H1 (cell line): ENCODE measurements around the gene MRPL55. TPM values are rescaled to one million over a fixed set of nuclear protein-coding genes. Genes with fewer than 3 reads are reported as not detected.

ENCODE experiments used
- ASH2L ChIP-seq: fragments of 200-600, 300-600 bp; sonication (generic); IDR thresholded peaks from one replicate; pipeline ENCODE4 v1.7.1; 2017; ENCODE audit warnings: low read length
- CHD7 ChIP-seq: fragments of 300-600 bp; sonication (generic); IDR thresholded peaks from 2 replicates; pipeline ENCODE4 v1.7.1; 2012; ENCODE audit warnings: low read length, moderate library complexity, mild to moderate bottlenecking, inconsistent platforms; ENCODE audit not compliant: insufficient replicate concordance
- E2F6 ChIP-seq: IDR thresholded peaks from 2 replicates; pipeline ENCODE4 v1.6.1; 2012; ENCODE audit warnings: inconsistent platforms
- KDM1A ChIP-seq: fragments of 200-600, 300-600 bp; sonication (generic); IDR thresholded peaks from 2 replicates; pipeline ENCODE4 v1.7.1; 2016; ENCODE audit warnings: mild to moderate bottlenecking, low read length, borderline replicate concordance
- NANOG ChIP-seq: IDR thresholded peaks from 2 replicates; pipeline ENCODE4 v1.6.1; 2011; ENCODE audit warnings: low read length, low read depth, mild to moderate bottlenecking, inconsistent platforms; ENCODE audit not compliant: insufficient read depth, poor library complexity, severe bottlenecking
- RNF2 ChIP-seq: fragments of 200-900, 300-1000 bp; sonication (generic); IDR thresholded peaks from 2 replicates; pipeline ENCODE4 v1.7.1; 2016; ENCODE audit warnings: borderline replicate concordance, low read depth, mild to moderate bottlenecking, antibody characterized with exemption, low read length; ENCODE audit not compliant: poor library complexity, severe bottlenecking; ENCODE audit errors: missing control alignments
- SAP30 ChIP-seq: fragments of 300-600 bp; sonication (generic); IDR thresholded peaks from 2 replicates; pipeline ENCODE4 v1.7.1; 2012; ENCODE audit warnings: low read length, moderate library complexity, mild to moderate bottlenecking, inconsistent platforms; ENCODE audit not compliant: insufficient read depth, insufficient replicate concordance
- SUZ12 ChIP-seq: fragments of 200-600 bp; sonication (generic); IDR thresholded peaks from 2 replicates; pipeline ENCODE4 v1.6.1; 2012; ENCODE audit warnings: mild to moderate bottlenecking, inconsistent platforms, low read length, moderate library complexity, mixed read lengths
- TBP ChIP-seq: IDR thresholded peaks from 2 replicates; pipeline ENCODE4 v1.6.1; 2011; ENCODE audit warnings: low read depth, low read length, improper control_type of control experiment
- polyA plus RNA-seq, 7 experiments: library from polyadenylated mRNA; depleted of rRNA in 3 of 7; stranded (reverse) in 5 of 7; unstranded in 2 of 7; fragments of >200 nt in 5 of 7; fragments of 200-250 nt in 2 of 7; gene quantifications; 1 replicate in 5 of 7; 2 replicates in 1 of 7; 4 replicates in 1 of 7; pipeline versions ENCODE4 v1.2.1 to v1.2.3, GENCODE V29; 2011 to 2013; ENCODE audit warnings: missing spikeins in 2 of 7, mixed read lengths in 2 of 7
- total RNA-seq: library from RNA; stranded (reverse); fragmentation: NEBNext Ultra II Directional; extraction: Animal tissue kit (Norgen Biotek cat#: 25700); gene quantifications from 2 replicates; pipeline ENCODE4 v1.2.1, GENCODE V29; 2021

The MRPL55 gene
- total and polyA plus RNA-seq, 2 of the 8 experiments (the other 6 are each of a cell fraction or from before 2014, with no cell fraction given) = 59.0 to 244 TPM

GRCh38 chr1:228060458-228061190 lies 48.5 kb downstream of the MRPL55 start (continued):
- no peak for TF ChIP-seq CHD7
- no peak for TF ChIP-seq SUZ12
- TF ChIP-seq RNF2 = no peak
- peak; percentile 86 for TF ChIP-seq ASH2L
- no peak for TF ChIP-seq KDM1A
- no peak for TF ChIP-seq TBP
- TF ChIP-seq NANOG = no peak
- no peak for TF ChIP-seq SAP30
- no peak for TF ChIP-seq E2F6
